Heart right ventricle (tissue), 16 donors: ENCODE results near the gene BUD23. TPM values are rescaled to one million over a fixed set of nuclear protein-coding genes. Genes with fewer than 3 reads are reported as not detected.

Source experiments
- ATAC-seq, 8 donors: fragments of 200-7000 bp; cut with Tn5 transposase; one replicate each; pipeline ENCODE4 v1.9.1; 2020; ENCODE audit warnings: mild to moderate bottlenecking in 8 of 8, moderate library complexity in 8 of 8, moderate number of reproducible peaks in 1 of 8
- DNase-seq, 2 donors: peaks; one replicate each; pipeline ENCODE4 v3.0.0-alpha.2; 2020
- H3K27ac ChIP-seq, 10 donors: fragments of 200-600 bp; sonication (generic) in 2 of 10; one replicate each; pipeline versions ENCODE4 v1.5.0 to v1.8.0; 2020 to 2022; ENCODE audit warnings: mild to moderate bottlenecking in 3 of 10
- H3K27me3 ChIP-seq, 7 donors: fragments of 200-600 bp; one replicate each; pipeline ENCODE4 v1.8.0; 2021 to 2022; ENCODE audit warnings: mild to moderate bottlenecking in 2 of 7
- H3K36me3 ChIP-seq, 9 donors: fragments of 200-600 bp; sonication (generic) in 1 of 9; one replicate each; pipeline versions ENCODE4 v1.5.0 to v1.8.0; 2020 to 2022; ENCODE audit warnings: mild to moderate bottlenecking in 2 of 9
- H3K4me1 ChIP-seq, 9 donors: fragments of 200-600 bp; sonication (generic) in 1 of 9; one replicate each; pipeline versions ENCODE4 v1.5.0 to v1.8.0; 2020 to 2022; ENCODE audit warnings: mild to moderate bottlenecking in 4 of 9
- H3K4me3 ChIP-seq, 10 donors: fragments of 200-600 bp; sonication (generic) in 2 of 10; one replicate each; pipeline versions ENCODE4 v1.5.0 to v1.8.0; 2020 to 2022; ENCODE audit warnings: mild to moderate bottlenecking in 7 of 10, moderate library complexity in 2 of 10
- H3K9me3 ChIP-seq, 11 donors: fragments of 200-600 bp in 10 of 11; sonication (generic) in 2 of 11; one replicate each; pipeline versions ENCODE4 v1.5.0 to v1.8.0; 2013 to 2022; ENCODE audit warnings: mild to moderate bottlenecking in 2 of 11, control low read depth in 1 of 11, moderate library complexity in 1 of 11
- WGBS, 2 donors: extraction: QIAGEN DNeasy Blood & Tissue Kit; methylation state at CpG; one replicate each; pipeline ENCODE4 v1.1.7; 2013; ENCODE audit warnings: inconsistent platforms in 1 of 2; 5-methylcytosine and 5-hydroxymethylcytosine counted together
- intact Hi-C, 10 donors: fragments of 100-400 bp; cut with DNase I; formaldehyde crosslinking; loops; one replicate each; pipeline versions ENCODE4 v1.11.1 to v1.14.2; 2022
- polyA plus RNA-seq, 2 donors: library from polyadenylated mRNA; stranded (reverse); fragments of 200-250 nt; gene quantifications; one replicate each; pipeline ENCODE4 v1.2.3, GENCODE V29; 2013
- total RNA-seq, 10 donors: library from RNA; stranded (reverse); fragmentation: NEBNext Ultra II Directional in 3 of 10; extraction: Animal tissue kit (Norgen Biotek cat#: 25700) in 3 of 10; gene quantifications; one replicate each; pipeline versions ENCODE4 v1.2.1 to v1.2.4, GENCODE V29; 2021 to 2023
- TF ChIP-seq, protein P1 (sequence below), 9 donors: fragments of 200-600 bp; sonication (generic) in 2 of 9; IDR thresholded peaks; one replicate each; pipeline versions ENCODE4 v1.5.0 to v1.8.0; 2021 to 2022; ENCODE audit warnings: antibody characterized with exemption in 9 of 9, mild to moderate bottlenecking in 5 of 9, moderate library complexity in 1 of 9
- donor health status: Arrhythmogenic right ventricular cardiomyopathy.
- donor health status: ischemic (EF 13 %, LVEDD 7.1; RV severe dilation, severe dysfunction).
- donor health status: healthy with polysubstance abuse.
- donor health status: DM: no; HTN: yes; CAD: no.
- donor health status: DM: no; HTN: no; CAD: no.
- donor health status: ischemic (EF 25% LVEDD 6.9; RV normal size, moderate dysfunction).
- donor health status: ischemic (EF 25% LVEDD 5.7; RV mildly dilated, moderate dysfunction).
- donor health status: healthy.
- donor health status: DM: yes; HTN: yes; CAD: no.
- donor health status: Ischemic cardiomyopathy.
- donor health status: ischemic (EF 35%, LVEDD 5.7; RV mildly dilated, moderate dysfunction).
- donor health status: nonischemic (EF 11% LVEDD 7.7; RV severe dilation, severe dysfunction).
- donor health status: DM: yes; HTN: yes; CAD: no.
- donor health status: PGD.
- donor health status: ischemic (EF 29% LVEDD 5.4; RV normal size, mild dysfunction).
- donor health status: nonischemic (EF 23%, LVEDD 6.1; RV moderate dilation, normal function).

The BUD23 gene
- total and polyA plus RNA-seq, 12 donors: 63.4 to 134 (median 67.4) TPM

- Histone ChIP-seq H3K9me3 (no peaks in the 10 kb centered on the region), H3K27ac (no peak overlapping the region), H3K36me3 (peaks cover 0 to 74% (median 36%) of the 10 kb centered on the region in 9 donors), H3K27me3 (no peaks in the 10 kb centered on the region), H3K4me3 (no peak overlapping the region), H3K4me1 (peaks cover 0 to 6% (median 0%) of the 10 kb centered on the region in 9 donors)
- TF ChIP-seq, protein P1, sequence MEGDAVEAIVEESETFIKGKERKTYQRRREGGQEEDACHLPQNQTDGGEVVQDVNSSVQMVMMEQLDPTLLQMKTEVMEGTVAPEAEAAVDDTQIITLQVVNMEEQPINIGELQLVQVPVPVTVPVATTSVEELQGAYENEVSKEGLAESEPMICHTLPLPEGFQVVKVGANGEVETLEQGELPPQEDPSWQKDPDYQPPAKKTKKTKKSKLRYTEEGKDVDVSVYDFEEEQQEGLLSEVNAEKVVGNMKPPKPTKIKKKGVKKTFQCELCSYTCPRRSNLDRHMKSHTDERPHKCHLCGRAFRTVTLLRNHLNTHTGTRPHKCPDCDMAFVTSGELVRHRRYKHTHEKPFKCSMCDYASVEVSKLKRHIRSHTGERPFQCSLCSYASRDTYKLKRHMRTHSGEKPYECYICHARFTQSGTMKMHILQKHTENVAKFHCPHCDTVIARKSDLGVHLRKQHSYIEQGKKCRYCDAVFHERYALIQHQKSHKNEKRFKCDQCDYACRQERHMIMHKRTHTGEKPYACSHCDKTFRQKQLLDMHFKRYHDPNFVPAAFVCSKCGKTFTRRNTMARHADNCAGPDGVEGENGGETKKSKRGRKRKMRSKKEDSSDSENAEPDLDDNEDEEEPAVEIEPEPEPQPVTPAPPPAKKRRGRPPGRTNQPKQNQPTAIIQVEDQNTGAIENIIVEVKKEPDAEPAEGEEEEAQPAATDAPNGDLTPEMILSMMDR (IDR thresholded peaks at IDR 0.05): no peak
- 86 to 89% methylated on average over 15 of the region's 15 CpGs for WGBS, 2 donors
- intact Hi-C loops: no loop called here
- DNase-seq (no peak), ATAC-seq (no peak)
Observed at GRCh38 chr7:73699370-73700068, 16.1 kb downstream of the BUD23 start.

DNA sequence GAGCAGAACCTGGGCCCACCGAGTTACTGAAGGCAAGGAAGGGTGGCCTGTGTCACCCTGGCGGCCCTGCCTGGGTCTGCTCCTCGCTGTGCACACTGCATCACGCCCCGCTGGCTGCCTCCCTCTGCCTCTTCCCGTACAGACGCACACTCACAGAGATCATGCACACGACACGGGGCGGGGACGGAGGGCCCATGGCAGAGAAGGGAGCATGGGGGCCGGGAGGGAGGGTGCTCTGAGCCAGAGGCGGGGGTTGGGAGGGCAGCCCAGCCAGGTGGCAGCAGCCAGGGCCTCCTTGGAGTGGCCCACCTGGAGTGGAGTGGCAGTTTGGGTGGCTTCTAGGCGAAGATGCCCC, 16.6 kb downstream of the BUD23 start:
- H3K27ac ChIP-seq: no peak overlapping the region
- H3K4me1 ChIP-seq: peaks cover 0 to 6% (median 0%) of the 10 kb centered on the region in 9 donors
- intact Hi-C loops: no loop called here
- no peak overlapping the region for H3K4me3 ChIP-seq
- H3K9me3 ChIP-seq: no peaks in the 10 kb centered on the region
- ATAC-seq (no peak), DNase-seq (no peak)
- TF ChIP-seq, protein P1 (IDR thresholded peaks at IDR 0.05): no peak
- 84 to 89% methylated on average over 14 of the region's 14 CpGs for WGBS, 2 donors
- H3K27me3 ChIP-seq: no peaks in the 10 kb centered on the region
- H3K36me3 ChIP-seq: peaks cover 0 to 68% (median 31%) of the 10 kb centered on the region in 9 donors

DNA sequence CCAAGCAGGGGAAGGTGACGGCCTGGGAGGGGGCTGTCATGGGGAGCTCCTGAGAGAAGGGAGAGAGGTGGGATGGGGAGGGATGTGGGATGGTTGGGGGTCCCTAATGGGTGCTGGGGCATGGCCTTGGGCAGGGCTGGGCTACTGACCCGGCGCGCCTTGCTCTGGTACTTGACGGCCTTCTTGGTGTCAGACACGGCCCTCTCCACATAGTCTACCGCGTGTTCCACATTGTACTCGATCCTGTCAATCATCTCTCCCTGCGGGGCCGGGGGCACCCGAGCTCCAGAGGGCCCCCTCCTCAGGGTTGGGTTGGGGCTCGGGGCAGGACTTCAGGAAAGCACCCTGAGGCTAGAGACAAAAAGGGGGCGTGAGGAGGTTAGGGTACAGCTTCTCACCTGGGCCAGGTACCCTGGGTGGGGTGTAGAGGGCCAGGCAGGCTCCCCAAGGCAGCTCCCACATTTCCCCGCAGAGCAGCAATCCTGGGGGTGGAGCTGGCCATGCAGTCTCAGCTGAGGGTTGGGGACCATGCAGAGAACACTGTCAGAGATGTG, 17.3 kb downstream of the BUD23 start:
- TF ChIP-seq, protein P1 (IDR thresholded peaks at IDR 0.05): no peak
- ATAC-seq (no peak), DNase-seq (no peak)
- H3K27me3 ChIP-seq: no peaks in the 10 kb centered on the region
- H3K9me3 ChIP-seq: no peaks in the 10 kb centered on the region
- H3K4me1 ChIP-seq: peaks cover 0 to 6% (median 0%) of the 10 kb centered on the region in 9 donors
- intact Hi-C loops: no loop called here
- peaks cover 0 to 62% (median 25%) of the 10 kb centered on the region in 9 donors for H3K36me3 ChIP-seq
- no peak overlapping the region for H3K4me3 ChIP-seq
- H3K27ac ChIP-seq: no peak overlapping the region
- WGBS, 2 donors: 85 to 89% methylated on average over 14 to 15 of the region's 15 CpGs

GRCh38 chr7:73701357-73701995, 18.1 kb downstream of the BUD23 start:
- intact Hi-C loops: no loop called here
- Histone ChIP-seq H3K36me3 (peaks cover 0 to 54% (median 18%) of the 10 kb centered on the region in 9 donors), H3K4me3 (no peak overlapping the region), H3K9me3 (no peaks in the 10 kb centered on the region), H3K4me1 (peaks cover 0 to 6% (median 0%) of the 10 kb centered on the region in 9 donors), H3K27ac (no peak overlapping the region), H3K27me3 (no peaks in the 10 kb centered on the region)
- 72 to 78% methylated on average over 13 of the region's 13 CpGs for WGBS, 2 donors
- no peak for DNase-seq
- TF ChIP-seq, protein P1 (IDR thresholded peaks at IDR 0.05): peak in 8 of 9 donors; percentile 23 to 56 (median 49)
- ATAC-seq: peak in 1 of 8 donors; percentile 26
